Osteoblast (primary cell): Measurements from ENCODE around the gene LAMTOR1. TPM values are rescaled to one million over a fixed set of nuclear protein-coding genes. Genes with fewer than 3 reads are reported as not detected.
A peak's percentile ranks its signal among the peaks of the same experiment; 100 is the strongest.
"Not testable (repeated sequence)": the region's sequence is repeated elsewhere in the genome, so short reads cannot be mapped to it uniquely, and the experiment has no call there.

ENCODE experiments used
- DNase-seq: peaks from one replicate; pipeline ENCODE4 v3.0.0; 2011; ENCODE audit warnings: low spot score, mixed read lengths; ENCODE audit not compliant: insufficient read length; ENCODE audit errors: missing footprints
- H2AFZ ChIP-seq: 2 replicates; pipeline ENCODE4 v1.6.0; 2011; ENCODE audit warnings: mild to moderate bottlenecking, low read length
- H3K27ac ChIP-seq: 2 replicates; pipeline ENCODE4 v1.5.1; 2011; ENCODE audit warnings: mild to moderate bottlenecking, low read depth, low read length, moderate library complexity
- H3K27me3 ChIP-seq: 2 replicates; pipeline ENCODE4 v1.6.0; 2012; ENCODE audit warnings: mild to moderate bottlenecking, control low read depth, inconsistent platforms, low read length, moderate library complexity; ENCODE audit not compliant: insufficient read depth
- H3K36me3 ChIP-seq: 2 replicates; pipeline ENCODE4 v1.5.1; 2011; ENCODE audit warnings: mild to moderate bottlenecking, low read length, control low read depth, moderate library complexity; ENCODE audit not compliant: insufficient read depth
- H3K4me1 ChIP-seq: 2 replicates; pipeline ENCODE4 v1.5.1; 2011; ENCODE audit warnings: mild to moderate bottlenecking, low read length, control low read depth, moderate library complexity; ENCODE audit not compliant: insufficient read depth
- H3K4me2 ChIP-seq: 2 replicates; pipeline ENCODE4 v1.6.0; 2011; ENCODE audit warnings: mild to moderate bottlenecking, low read length; ENCODE audit not compliant: insufficient read depth
- H3K4me3 ChIP-seq: fragments of 200-600 bp; sonication (generic); 3 replicates; pipeline ENCODE4 v1.5.1; 2012; ENCODE audit warnings: mild to moderate bottlenecking, low read length, inconsistent platforms; ENCODE audit not compliant: insufficient read depth
- H3K79me2 ChIP-seq: 2 replicates; pipeline ENCODE4 v1.6.0; 2012; ENCODE audit warnings: mild to moderate bottlenecking, low read length, control low read depth, inconsistent platforms; ENCODE audit not compliant: insufficient read depth
- H3K9me3 ChIP-seq: 2 replicates; pipeline ENCODE4 v1.5.1; 2011; ENCODE audit warnings: low read depth, low read length, control low read depth
- H4K20me1 ChIP-seq: 2 replicates; pipeline ENCODE4 v1.6.0; 2012; ENCODE audit warnings: mild to moderate bottlenecking, low read length, control low read depth; ENCODE audit not compliant: insufficient read depth
- CTCF ChIP-seq: IDR thresholded peaks from 2 replicates; pipeline ENCODE4 v1.5.1; 2011; ENCODE audit warnings: mild to moderate bottlenecking, low read depth, low read length, moderate library complexity; ENCODE audit errors: extremely low read depth
- total RNA-seq: library from RNA; depleted of rRNA; stranded (reverse); fragments of >200 nt; gene quantifications from 2 replicates; pipeline ENCODE4 v1.2.3, GENCODE V29; 2012

The LAMTOR1 gene
- total RNA-seq, 1 donor: 131 TPM

- peaks cover 21% of the 10 kb centered on the region for H3K4me1 ChIP-seq
- no peak for TF ChIP-seq CTCF
- H4K20me1 ChIP-seq: no peaks in the 10 kb centered on the region
- H3K36me3 ChIP-seq: no peaks in the 10 kb centered on the region
- peak overlapping the region; percentile 9 for H3K27ac ChIP-seq
- H3K79me2 ChIP-seq: no peaks in the 10 kb centered on the region
- peak overlapping the region; percentile 40 for H2AFZ ChIP-seq
- DNase-seq: no peak
- no peaks in the 10 kb centered on the region for H3K27me3 ChIP-seq
- no peaks in the 10 kb centered on the region for H3K9me3 ChIP-seq
- H3K4me3 ChIP-seq: no peak overlapping the region
- H3K4me2 ChIP-seq: no peak overlapping the region
Measured at GRCh38 chr11:72136684-72137262, 33.7 kb upstream of the LAMTOR1 start.

- no peaks in the 10 kb centered on the region for H3K27me3 ChIP-seq
- H3K4me3 ChIP-seq: no peak overlapping the region
- peak; percentile 47 for DNase-seq
- H3K4me1 ChIP-seq: peaks cover 15% of the 10 kb centered on the region
- no peaks in the 10 kb centered on the region for H3K79me2 ChIP-seq
- H3K27ac ChIP-seq: peak overlapping the region; percentile 9
- H3K4me2 ChIP-seq: no peak overlapping the region
- TF ChIP-seq CTCF: no peak
- H3K9me3 ChIP-seq: no peaks in the 10 kb centered on the region
- no peaks in the 10 kb centered on the region for H4K20me1 ChIP-seq
- no peaks in the 10 kb centered on the region for H3K36me3 ChIP-seq
- H2AFZ ChIP-seq: peak overlapping the region; percentile 40
Measured at GRCh38 chr11:72135891-72136683, 33.0 kb upstream of the LAMTOR1 start.

GRCh38 chr11:72135473-72135872, 32.4 kb upstream of the LAMTOR1 start, which contains the start of gene FOLR3:
FOLR3 (plus strand) TSS chr11:72135725; CDS start chr11:72135953, 228 bp downstream.
- not testable (repeated sequence) for H4K20me1 ChIP-seq, H3K4me3 ChIP-seq, H3K4me2 ChIP-seq, DNase-seq, H3K36me3 ChIP-seq, H3K9me3 ChIP-seq, H3K79me2 ChIP-seq, H3K27me3 ChIP-seq, H3K4me1 ChIP-seq
- H2AFZ ChIP-seq: peak within 1 kb of the TSS; percentile 40
- H3K27ac ChIP-seq: peak within 1 kb of the TSS; percentile 9

- Histone ChIP-seq H2AFZ (no peak overlapping the region), H3K4me2 (no peak overlapping the region), H3K79me2 (no peaks in the 10 kb centered on the region), H4K20me1 (no peaks in the 10 kb centered on the region), H3K36me3 (no peaks in the 10 kb centered on the region), H3K4me3 (no peak overlapping the region), H3K9me3 (peaks cover 2% of the 10 kb centered on the region), H3K27me3 (no peaks in the 10 kb centered on the region), H3K27ac (no peak overlapping the region), H3K4me1 (no peaks in the 10 kb centered on the region)
- DNase-seq: no peak
- TF ChIP-seq CTCF: no peak
Measured at GRCh38 chr11:72132646-72133045, 29.5 kb upstream of the LAMTOR1 start.
